Neural cell (in vitro differentiated cells): Measurements from ENCODE around the gene CACUL1. TPM values are rescaled to one million over a fixed set of nuclear protein-coding genes. Genes with fewer than 3 reads are reported as not detected.
"Not testable (repeated sequence)": the region's sequence is repeated elsewhere in the genome, so short reads cannot be mapped to it uniquely, and the experiment has no call there.

Experiments
- H2AFZ ChIP-seq: fragments of 200-600, 300-800 bp; sonication (generic), shearing (Covaris generic); 2 replicates; pipeline ENCODE4 v1.6.0; 2014; ENCODE audit warnings: low read depth, mild to moderate bottlenecking, antibody characterized with exemption, low read length, moderate library complexity
- H3F3A ChIP-seq: fragments of 200-600 bp; shearing (Covaris generic); 2 replicates; pipeline ENCODE4 v1.6.1; 2016; ENCODE audit warnings: mild to moderate bottlenecking, moderate library complexity, mixed read lengths, antibody characterized with exemption, low read length; ENCODE audit not compliant: insufficient read depth, poor library complexity, severe bottlenecking
- H3K27ac ChIP-seq: fragments of 200-600, 300-800 bp; sonication (generic), shearing (Covaris generic); 2 replicates; pipeline ENCODE4 v1.5.1; 2014; ENCODE audit warnings: mild to moderate bottlenecking, low read length, moderate library complexity
- H3K27me3 ChIP-seq: fragments of 300-800, 200-600 bp; sonication (generic), shearing (Covaris generic); 2 replicates; pipeline ENCODE4 v1.6.0; 2014; ENCODE audit warnings: mild to moderate bottlenecking, low read depth, low read length, moderate library complexity; ENCODE audit not compliant: insufficient read depth
- H3K36me3 ChIP-seq: fragments of 300-800, 200-600 bp; sonication (generic), shearing (Covaris generic); 2 replicates; pipeline ENCODE4 v1.5.1; 2014; ENCODE audit warnings: mild to moderate bottlenecking, antibody characterized with exemption, low read length, moderate library complexity; ENCODE audit not compliant: insufficient read depth
- H3K4me2 ChIP-seq: fragments of 300-800, 200-600 bp; sonication (generic), shearing (Covaris generic); 2 replicates; pipeline ENCODE4 v1.6.0; 2014; ENCODE audit warnings: mild to moderate bottlenecking, low read length
- H3K4me3 ChIP-seq: fragments of 300-800, 200-600 bp; sonication (generic), shearing (Covaris generic); 2 replicates; pipeline ENCODE4 v1.5.1; 2014; ENCODE audit warnings: mild to moderate bottlenecking, low read length, moderate library complexity
- H3K79me2 ChIP-seq: fragments of 200-600 bp; shearing (Covaris generic); replicated peaks from 2 replicates; pipeline ENCODE4 v1.6.0; 2014; ENCODE audit warnings: mild to moderate bottlenecking, low read length, moderate library complexity; ENCODE audit not compliant: insufficient read depth
- H3K9ac ChIP-seq: fragments of 300-800, 200-600 bp; sonication (generic), shearing (Covaris generic); 2 replicates; pipeline ENCODE4 v1.6.1; 2016; ENCODE audit warnings: mild to moderate bottlenecking, low read length, mixed read lengths
- H3K9me2 ChIP-seq: fragments of 200-600 bp; shearing (Covaris generic); 2 replicates; pipeline ENCODE4 v1.6.1; 2016; ENCODE audit warnings: mild to moderate bottlenecking, low read length, mixed read lengths; ENCODE audit not compliant: insufficient read depth
- H3K9me3 ChIP-seq: fragments of 200-600, 300-800 bp; sonication (generic), shearing (Covaris generic); 2 replicates; pipeline ENCODE4 v1.6.1; 2016; ENCODE audit warnings: mild to moderate bottlenecking, mixed run types, low read length, moderate library complexity, mixed read lengths
- H4K20me1 ChIP-seq: fragments of 200-600 bp; shearing (Covaris generic); 2 replicates; pipeline ENCODE4 v1.6.1; 2016; ENCODE audit warnings: mild to moderate bottlenecking, mixed run types; ENCODE audit not compliant: insufficient read depth
- CTCF ChIP-seq: fragments of 450-650 bp; IDR thresholded peaks from 2 replicates; pipeline ENCODE4 v1.5.1; 2014; ENCODE audit warnings: antibody characterized with exemption, mild to moderate bottlenecking, moderate library complexity; ENCODE audit not compliant: poor library complexity, severe bottlenecking
- EP300 ChIP-seq: fragments of 450-650 bp; conservative IDR thresholded peaks from 2 replicates; pipeline ENCODE4 v1.6.1; 2014; ENCODE audit warnings: antibody characterized with exemption, mild to moderate bottlenecking, moderate library complexity; ENCODE audit not compliant: poor library complexity, severe bottlenecking
- EZH2 ChIP-seq: fragments of 200-600, 300-800 bp; shearing (Covaris generic), sonication (generic); IDR thresholded peaks from 2 replicates; pipeline ENCODE4 v1.6.1; 2014; ENCODE audit warnings: antibody characterized with exemption, low read length, borderline replicate concordance, mild to moderate bottlenecking; ENCODE audit not compliant: insufficient read depth, poor library complexity, severe bottlenecking
- MXI1 ChIP-seq: fragments of 450-650 bp; conservative IDR thresholded peaks from 2 replicates; pipeline ENCODE4 v1.6.1; 2014; ENCODE audit warnings: antibody characterized with exemption, mild to moderate bottlenecking; ENCODE audit not compliant: poor library complexity, severe bottlenecking
- POLR2AphosphoS5 ChIP-seq: IDR thresholded peaks from 2 replicates; pipeline ENCODE4 v1.6.1; 2012
- RAD21 ChIP-seq: fragments of 450-650 bp; conservative IDR thresholded peaks from 2 replicates; pipeline ENCODE4 v1.6.1; 2014; ENCODE audit warnings: antibody characterized with exemption, mild to moderate bottlenecking, moderate library complexity
- REST ChIP-seq: IDR thresholded peaks from 2 replicates; pipeline ENCODE4 v1.6.1; 2012; ENCODE audit warnings: borderline replicate concordance
- SMC3 ChIP-seq: fragments of 450-650 bp; conservative IDR thresholded peaks from 2 replicates; pipeline ENCODE4 v1.6.1; 2014; ENCODE audit warnings: antibody characterized with exemption, mild to moderate bottlenecking, moderate library complexity; ENCODE audit not compliant: poor library complexity
- TAF1 ChIP-seq: IDR thresholded peaks from 2 replicates; pipeline ENCODE4 v1.6.1; 2012; ENCODE audit warnings: low read depth
- polyA plus RNA-seq: library from polyadenylated mRNA; depleted of rRNA; stranded (reverse); fragments of >200 nt; gene quantifications from 2 replicates; pipeline ENCODE4 v1.2.3, GENCODE V29; 2014

Gene CACUL1
- polyA plus RNA-seq, 1 donor from 2014 or later: 12.8 TPM

GRCh38 chr10:118799777-118800176 is 45.0 kb upstream of the CACUL1 start:
- Histone ChIP-seq H3K4me3 (no peak overlapping the region), H3K9me2 (no peaks in the 10 kb centered on the region), H3K27me3 (no peaks in the 10 kb centered on the region), H3K9me3 (no peaks in the 10 kb centered on the region), H3K79me2 (no peaks in the 10 kb centered on the region), H3F3A (no peaks in the 10 kb centered on the region), H3K36me3 (no peaks in the 10 kb centered on the region), H3K27ac (no peak overlapping the region), H3K9ac (no peak overlapping the region), H4K20me1 (no peaks in the 10 kb centered on the region), H3K4me2 (no peak overlapping the region), H2AFZ (no peak overlapping the region)
- TF ChIP-seq CTCF (no peak), POLR2AphosphoS5 (no peak), RAD21 (no peak), SMC3 (no peak), TAF1 (no peak), EP300 (no peak), MXI1 (no peak), REST (no peak), EZH2 (no peak)

GRCh38 chr10:118798231-118798662 is 43.5 kb upstream of the CACUL1 start:
- Histone ChIP-seq H3K79me2 (no peaks in the 10 kb centered on the region), H3F3A (no peaks in the 10 kb centered on the region), H3K9me2 (no peaks in the 10 kb centered on the region), H4K20me1 (no peaks in the 10 kb centered on the region), H3K36me3 (no peaks in the 10 kb centered on the region), H3K27me3 (no peaks in the 10 kb centered on the region), H3K9ac (no peak overlapping the region), H3K4me3 (no peak overlapping the region), H3K4me2 (no peak overlapping the region), H3K9me3 (no peaks in the 10 kb centered on the region), H3K27ac (no peak overlapping the region), H2AFZ (no peak overlapping the region)
- no peak for TF ChIP-seq MXI1
- TF ChIP-seq REST: no peak
- no peak for TF ChIP-seq SMC3
- TF ChIP-seq EP300: no peak
- TF ChIP-seq CTCF: no peak
- no peak for TF ChIP-seq POLR2AphosphoS5
- TF ChIP-seq RAD21: no peak
- TF ChIP-seq EZH2: no peak
- TF ChIP-seq TAF1: no peak

GRCh38 chr10:118794971-118795370 is 40.2 kb upstream of the CACUL1 start:
- H3K27ac ChIP-seq, H3K4me2 ChIP-seq, H3K9me3 ChIP-seq, H3F3A ChIP-seq, H3K4me3 ChIP-seq, H3K27me3 ChIP-seq, H3K36me3 ChIP-seq, H3K79me2 ChIP-seq, H2AFZ ChIP-seq, H3K9ac ChIP-seq, H4K20me1 ChIP-seq, H3K9me2 ChIP-seq: not testable (repeated sequence)
